ENCODE results near the gene GLTP. TPM values are rescaled to one million over a fixed set of nuclear protein-coding genes. Genes with fewer than 3 reads are reported as not detected.
A peak's percentile ranks its signal among the peaks of the same experiment; 100 is the strongest.
"Not testable (repeated sequence)": the region's sequence is repeated elsewhere in the genome, so short reads cannot be mapped to it uniquely, and the experiment has no call there.

The GLTP gene
- polyA plus RNA-seq, 4 donors = 35.4 to 45.4 (median 37.7) TPM

GRCh38 chr12:109905301-109905700 is 25.0 kb upstream of the GLTP start:
- no peak for DNase-seq (ENCODE audit: low read depth in 4 of 4, low spot score in 3 of 4)

DNA sequence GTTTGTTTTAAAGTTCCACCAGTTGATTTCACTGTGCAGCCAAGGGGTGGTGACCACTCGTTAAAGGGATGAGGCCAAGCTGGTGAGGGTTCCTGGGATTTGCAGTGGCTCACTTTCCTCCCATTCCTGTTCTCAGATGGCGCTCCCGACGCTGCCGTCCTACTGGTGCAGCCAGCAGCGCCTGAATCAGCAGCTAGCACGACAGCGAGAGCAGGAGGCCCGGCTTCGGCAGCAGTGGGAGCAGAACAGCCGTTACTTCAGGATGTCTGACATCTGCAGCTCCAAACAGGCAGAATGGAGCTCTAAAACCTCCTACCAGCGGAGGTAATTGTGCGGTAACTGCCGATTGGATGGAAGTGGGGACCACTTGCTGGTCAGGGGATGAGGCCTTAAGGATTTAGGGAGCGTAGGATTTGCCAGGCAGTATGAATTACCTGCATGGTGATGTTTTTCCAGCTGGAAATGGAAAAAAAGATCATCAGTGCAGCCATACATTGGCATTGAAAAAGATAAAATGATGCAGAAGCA is 22.6 kb upstream of the GLTP start:
- no peak for DNase-seq (ENCODE audit: low read depth in 4 of 4, low spot score in 3 of 4)

DNA sequence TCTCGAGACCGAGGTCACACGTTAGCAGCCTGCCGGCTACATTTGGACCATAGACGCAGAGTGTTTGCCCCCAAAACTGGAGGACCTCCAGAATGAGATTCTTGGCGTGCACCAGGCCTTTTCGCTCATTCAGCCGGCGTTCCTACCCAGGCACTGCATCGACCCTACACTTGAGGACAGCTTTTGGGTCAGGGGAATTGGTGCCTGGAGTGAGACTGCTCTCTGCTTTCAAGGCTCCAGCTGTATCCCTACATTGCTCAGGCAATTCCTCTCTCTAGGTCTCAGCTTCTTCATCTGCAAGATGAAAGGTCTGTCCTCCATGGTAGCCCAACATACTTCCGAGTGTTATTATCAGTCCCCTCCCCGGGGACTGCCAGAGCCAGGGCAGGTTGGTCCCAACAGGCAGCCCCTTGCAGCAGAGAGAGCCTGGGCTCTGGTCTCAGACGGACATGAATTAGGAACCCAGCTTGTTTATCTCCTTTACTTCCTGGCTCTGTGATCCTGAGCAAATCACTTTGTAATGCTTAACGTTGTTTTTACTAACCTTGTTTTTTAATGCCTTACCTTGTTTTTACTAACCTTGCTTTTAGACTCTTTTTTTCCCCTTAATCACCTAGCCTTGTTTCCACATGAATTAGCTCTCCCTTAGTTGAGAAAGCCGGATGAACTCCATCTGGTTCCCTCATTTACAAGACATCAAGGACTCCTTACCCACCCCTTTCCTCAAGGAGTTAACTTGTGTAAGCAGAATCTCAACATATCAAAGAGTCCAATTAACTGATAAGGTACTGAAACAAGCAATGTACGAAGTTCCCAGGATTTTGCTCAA is 20.6 kb upstream of the GLTP start:
- no peak for DNase-seq (ENCODE audit: low read depth in 4 of 4, low spot score in 3 of 4)

- peak; percentile 77 to 86 (median 84) for DNase-seq (ENCODE audit: low read depth in 4 of 4, low spot score in 3 of 4)
Measured at GRCh38 chr12:109899783-109900751, 19.7 kb upstream of the GLTP start, which contains the start of gene TCHP. TSS of gene TCHP (plus strand) at chr12:109900274. CDS start at chr12:109903027, 2,753 bp downstream.

DNA sequence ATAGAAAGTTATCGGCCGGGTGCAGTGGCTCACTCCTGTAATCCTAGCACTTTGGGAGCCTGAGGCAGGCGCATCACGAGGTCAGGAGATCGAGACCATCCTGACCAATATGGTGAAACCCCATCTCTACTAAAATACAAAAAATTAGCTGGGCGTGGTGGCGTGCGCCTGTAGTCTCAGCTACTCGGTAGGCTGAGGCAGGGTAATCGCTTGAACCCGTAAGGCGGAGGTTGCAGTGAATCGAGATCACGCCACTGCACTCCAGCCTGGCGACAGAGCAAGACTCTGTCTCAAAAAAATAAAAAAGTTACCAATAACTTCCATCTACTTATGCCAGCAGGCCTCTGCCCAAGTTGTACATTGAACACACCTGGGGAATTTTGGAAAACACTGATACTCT is 19.0 kb upstream of the GLTP start:
- not testable (repeated sequence) for DNase-seq (ENCODE audit: low read depth in 4 of 4, low spot score in 3 of 4)

- no peak for DNase-seq (ENCODE audit: low read depth in 4 of 4, low spot score in 3 of 4)
Measured at GRCh38 chr12:109897029-109897428, 16.7 kb upstream of the GLTP start.

DNA sequence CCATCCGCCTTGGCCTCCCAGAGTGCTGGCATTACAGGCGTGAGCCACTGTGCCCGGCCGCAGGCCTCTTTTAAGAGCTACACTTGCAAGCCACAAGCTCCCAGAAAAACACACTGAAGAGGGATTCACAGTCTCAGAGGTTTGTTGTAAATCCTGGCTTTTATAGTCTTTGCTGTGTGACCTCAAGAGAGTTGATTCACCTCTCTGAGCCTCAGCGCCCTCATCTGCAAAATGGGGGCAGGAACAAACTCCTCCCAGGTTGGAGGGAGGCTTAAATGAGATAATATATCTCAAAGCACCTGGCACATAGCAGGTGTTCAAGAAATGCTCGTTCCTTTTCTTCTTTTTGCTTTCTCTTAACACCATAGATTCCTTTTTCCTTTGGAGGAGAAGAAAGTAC is 15.8 kb upstream of the GLTP start:
- DNase-seq (ENCODE audit: low read depth in 4 of 4, low spot score in 3 of 4) = no peak

GRCh38 chr12:109894939-109895338 is 14.6 kb upstream of the GLTP start:
- no peak for DNase-seq (ENCODE audit: low read depth in 4 of 4, low spot score in 3 of 4)

GRCh38 chr12:109893261-109893995 is 13.1 kb upstream of the GLTP start:
- no peak for DNase-seq (ENCODE audit: low read depth in 4 of 4, low spot score in 3 of 4)

GRCh38 chr12:109892748-109893147 is 12.4 kb upstream of the GLTP start:
- DNase-seq (ENCODE audit: low read depth in 4 of 4, low spot score in 3 of 4) = no peak

DNA sequence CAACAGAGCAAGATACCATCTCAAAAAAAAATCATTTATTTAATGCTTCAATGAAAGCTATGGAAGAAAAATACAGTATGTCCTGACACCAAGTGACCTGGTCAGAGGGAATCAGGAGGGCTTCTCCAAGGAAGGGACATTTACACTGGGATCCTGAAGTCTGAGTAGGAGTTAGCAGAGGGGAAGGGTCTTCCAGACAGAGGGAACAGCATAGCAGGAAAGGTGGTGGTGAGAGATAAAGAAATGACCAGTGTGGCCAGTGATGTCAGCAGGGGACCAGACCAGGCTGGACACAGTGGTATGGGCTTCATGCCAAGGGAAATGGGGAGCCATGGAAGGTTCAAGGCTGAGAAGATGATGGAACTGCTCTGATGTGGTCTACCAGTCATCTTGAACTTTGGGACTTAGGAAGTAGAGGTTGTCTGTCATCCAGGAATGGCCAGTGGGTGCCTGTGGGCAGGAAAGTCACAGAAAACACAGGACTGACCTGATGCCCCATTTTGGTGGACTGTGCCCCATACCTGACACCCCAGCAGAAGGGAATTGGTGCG is 11.9 kb upstream of the GLTP start:
- no peak for DNase-seq (ENCODE audit: low read depth in 4 of 4, low spot score in 3 of 4)

DNA sequence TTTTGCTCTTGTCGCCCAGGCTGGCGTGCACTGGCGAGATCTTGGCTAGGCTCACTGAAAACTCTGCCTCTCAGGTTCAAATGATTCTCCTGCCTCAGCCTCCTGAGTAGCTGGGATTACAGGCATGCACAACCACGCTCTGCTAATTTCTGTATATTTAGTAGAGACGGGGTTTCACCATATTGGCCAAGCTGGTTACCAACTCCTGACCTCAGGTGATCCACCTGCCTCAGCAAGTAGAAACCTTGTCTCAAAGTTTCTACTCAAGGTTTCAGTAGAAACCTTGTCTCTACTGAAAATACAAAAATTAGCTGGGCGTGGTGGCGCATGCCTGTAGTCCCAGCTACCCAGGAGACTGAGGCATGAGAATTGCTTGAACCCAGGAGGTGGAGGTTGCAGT is 11.4 kb upstream of the GLTP start:
- DNase-seq (ENCODE audit: low read depth in 4 of 4, low spot score in 3 of 4) = not testable (repeated sequence)

- no peak for DNase-seq (ENCODE audit: low read depth in 4 of 4, low spot score in 3 of 4)
Measured at GRCh38 chr12:109890620-109891170, 10.4 kb upstream of the GLTP start.

- no peak for DNase-seq (ENCODE audit: low read depth in 4 of 4, low spot score in 3 of 4)
Measured at GRCh38 chr12:109888179-109889020, 8.1 kb upstream of the GLTP start.

GRCh38 chr12:109885616-109886015 is 5.3 kb upstream of the GLTP start:
- DNase-seq (ENCODE audit: low read depth in 4 of 4, low spot score in 3 of 4) = no peak

GRCh38 chr12:109883461-109883860 is 3.1 kb upstream of the GLTP start:
- DNase-seq (ENCODE audit: low read depth in 4 of 4, low spot score in 3 of 4) = no peak

DNA sequence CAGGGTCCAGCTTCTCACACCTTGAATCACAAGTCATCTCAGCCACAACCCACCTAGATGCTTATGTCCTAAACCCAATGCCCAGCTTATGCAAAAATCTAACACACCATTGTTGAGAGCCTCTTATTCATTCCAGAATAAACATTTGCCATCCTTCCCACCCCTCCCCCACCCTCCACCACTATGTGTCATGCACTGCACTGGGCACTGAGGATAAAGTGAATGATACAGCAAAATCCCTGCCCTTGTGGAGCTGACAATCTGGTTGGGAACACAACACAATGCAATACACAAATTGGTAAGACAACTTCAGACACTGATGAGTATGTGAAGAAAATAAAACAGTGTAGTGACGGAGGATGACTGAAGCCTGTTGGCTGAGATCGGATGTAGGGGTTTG is 1.4 kb upstream of the GLTP start:
- no peak for DNase-seq (ENCODE audit: low read depth in 4 of 4, low spot score in 3 of 4)

- DNase-seq (ENCODE audit: low read depth in 4 of 4, low spot score in 3 of 4) = no peak
Measured at GRCh38 chr12:109880938-109881337, 597 bp upstream of the GLTP start.
